ENCODE data around the gene PKHD1.

Gene PKHD1, protein sequence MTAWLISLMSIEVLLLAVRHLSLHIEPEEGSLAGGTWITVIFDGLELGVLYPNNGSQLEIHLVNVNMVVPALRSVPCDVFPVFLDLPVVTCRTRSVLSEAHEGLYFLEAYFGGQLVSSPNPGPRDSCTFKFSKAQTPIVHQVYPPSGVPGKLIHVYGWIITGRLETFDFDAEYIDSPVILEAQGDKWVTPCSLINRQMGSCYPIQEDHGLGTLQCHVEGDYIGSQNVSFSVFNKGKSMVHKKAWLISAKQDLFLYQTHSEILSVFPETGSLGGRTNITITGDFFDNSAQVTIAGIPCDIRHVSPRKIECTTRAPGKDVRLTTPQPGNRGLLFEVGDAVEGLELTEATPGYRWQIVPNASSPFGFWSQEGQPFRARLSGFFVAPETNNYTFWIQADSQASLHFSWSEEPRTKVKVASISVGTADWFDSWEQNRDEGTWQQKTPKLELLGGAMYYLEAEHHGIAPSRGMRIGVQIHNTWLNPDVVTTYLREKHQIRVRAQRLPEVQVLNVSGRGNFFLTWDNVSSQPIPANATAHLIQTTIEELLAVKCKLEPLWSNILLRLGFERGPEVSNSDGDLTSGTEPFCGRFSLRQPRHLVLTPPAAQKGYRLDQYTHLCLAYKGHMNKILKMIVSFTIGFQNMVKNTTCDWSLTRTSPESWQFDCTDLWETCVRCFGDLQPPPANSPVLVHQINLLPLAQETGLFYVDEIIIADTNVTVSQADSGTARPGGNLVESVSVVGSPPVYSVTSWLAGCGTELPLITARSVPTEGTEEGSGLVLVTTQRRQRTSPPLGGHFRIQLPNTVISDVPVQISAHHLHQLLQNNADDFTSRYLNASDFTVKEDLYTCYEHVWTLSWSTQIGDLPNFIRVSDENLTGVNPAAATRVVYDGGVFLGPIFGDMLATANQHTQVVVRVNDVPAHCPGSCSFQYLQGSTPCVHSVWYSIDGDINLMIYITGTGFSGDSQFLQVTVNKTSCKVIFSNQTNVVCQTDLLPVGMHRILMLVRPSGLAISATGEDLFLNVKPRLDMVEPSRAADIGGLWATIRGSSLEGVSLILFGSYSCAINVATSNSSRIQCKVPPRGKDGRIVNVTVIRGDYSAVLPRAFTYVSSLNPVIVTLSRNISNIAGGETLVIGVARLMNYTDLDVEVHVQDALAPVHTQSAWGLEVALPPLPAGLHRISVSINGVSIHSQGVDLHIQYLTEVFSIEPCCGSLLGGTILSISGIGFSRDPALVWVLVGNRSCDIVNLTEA (N-terminal part only)

GRCh38 chr6:52087498-52087999, at the start of gene PKHD1:
TSS of gene PKHD1 (minus strand) at chr6:52087613. CDS start at chr6:52084933, 2,680 bp downstream.
- Histone ChIP-seq H3K36me3 (replicated peaks) (no peaks in the 10 kb centered on the region), H3K4me1 (no peaks in the 10 kb centered on the region), H3K4me3 (no peak within 1 kb of the TSS), H3K27me3 (ENCODE audit: low read depth) (no peaks in the 10 kb centered on the region), H3K9me3 (no peaks in the 10 kb centered on the region)
- in situ Hi-C loops (cut with MboI; ENCODE audit: low sequenced_read_pairs) = no loop called here
- DNase-seq (ENCODE audit: low spot score in 2 of 2) = no peak

- DNase-seq (ENCODE audit: low spot score in 2 of 2) = no peak
- in situ Hi-C loops (cut with MboI; ENCODE audit: low sequenced_read_pairs) = no loop called here
- Histone ChIP-seq H3K4me3 (no peak overlapping the region), H3K4me1 (no peaks in the 10 kb centered on the region), H3K36me3 (replicated peaks) (no peaks in the 10 kb centered on the region), H3K9me3 (no peaks in the 10 kb centered on the region), H3K27me3 (ENCODE audit: low read depth) (peaks cover 32% of the 10 kb centered on the region)
Observed at GRCh38 chr6:52136934-52137467, 49.6 kb upstream of the PKHD1 start.

DNA sequence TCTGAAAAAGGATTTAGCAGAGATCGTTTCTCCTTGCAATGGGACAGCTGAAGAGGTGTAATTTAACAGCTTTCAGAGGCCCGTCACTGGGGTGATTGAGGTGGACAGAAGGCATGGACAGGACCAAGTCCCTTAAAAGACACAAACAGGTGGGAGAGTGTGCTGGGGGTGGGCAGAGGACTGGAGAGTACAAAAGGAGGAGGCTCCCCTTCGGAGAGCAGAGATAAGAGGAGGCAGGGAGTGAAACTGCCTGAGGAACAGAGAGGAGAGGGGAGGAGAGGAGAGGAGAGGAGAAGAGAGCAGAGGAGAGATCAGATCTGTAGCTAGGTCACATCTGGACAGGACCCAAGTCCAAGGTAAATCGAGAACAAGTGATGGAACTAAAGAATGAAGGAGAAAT, 48.6 kb upstream of the PKHD1 start:
- no peak overlapping the region for H3K4me3 ChIP-seq
- in situ Hi-C loops (cut with MboI; ENCODE audit: low sequenced_read_pairs) = no loop called here
- peaks cover 29% of the 10 kb centered on the region for H3K27me3 ChIP-seq (ENCODE audit: low read depth)

GRCh38 chr6:52135217-52135616, 47.8 kb upstream of the PKHD1 start:
- no peak for DNase-seq (ENCODE audit: low spot score in 2 of 2)
- in situ Hi-C loops (cut with MboI; ENCODE audit: low sequenced_read_pairs) = no loop called here
- H3K4me3 ChIP-seq = no peak overlapping the region
- no peaks in the 10 kb centered on the region for H3K36me3 ChIP-seq (replicated peaks)
- H3K9me3 ChIP-seq = no peaks in the 10 kb centered on the region
- no peaks in the 10 kb centered on the region for H3K4me1 ChIP-seq
- H3K27me3 ChIP-seq (ENCODE audit: low read depth) = peaks cover 28% of the 10 kb centered on the region

More for the DNA sequence above, 48.6 kb upstream of the PKHD1 start:
- Histone ChIP-seq H3K4me1 (no peaks in the 10 kb centered on the region), H3K9me3 (no peaks in the 10 kb centered on the region), H3K36me3 (replicated peaks) (no peaks in the 10 kb centered on the region)
- DNase-seq (ENCODE audit: low spot score in 2 of 2) = no peak

GRCh38 chr6:52134011-52134410, 46.6 kb upstream of the PKHD1 start:
- no peaks in the 10 kb centered on the region for H3K4me1 ChIP-seq
- in situ Hi-C loops (cut with MboI; ENCODE audit: low sequenced_read_pairs) = no loop called here
- no peak overlapping the region for H3K4me3 ChIP-seq
- DNase-seq (ENCODE audit: low spot score in 2 of 2) = no peak
- no peaks in the 10 kb centered on the region for H3K9me3 ChIP-seq
- peaks cover 25% of the 10 kb centered on the region for H3K27me3 ChIP-seq (ENCODE audit: low read depth)
- H3K36me3 ChIP-seq (replicated peaks) = no peaks in the 10 kb centered on the region

DNA sequence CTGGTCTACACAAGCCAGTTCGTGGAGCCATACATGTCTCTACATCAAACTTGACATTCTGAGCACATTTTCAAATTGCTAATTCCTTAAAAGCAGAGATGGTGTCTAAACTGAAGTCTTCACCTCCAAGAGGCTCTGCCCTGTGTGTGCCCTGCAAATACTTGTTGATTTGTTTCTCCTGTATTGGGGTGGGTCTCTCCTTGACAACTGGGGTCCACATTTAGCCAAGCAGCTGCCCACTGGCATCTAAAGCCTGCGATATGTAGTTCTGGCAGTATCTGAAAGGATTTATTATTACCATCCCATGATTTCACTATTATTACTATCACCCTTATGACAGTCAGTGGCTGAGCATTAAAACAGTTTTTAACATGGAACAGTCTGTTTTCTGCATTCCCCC, 45.9 kb upstream of the PKHD1 start:
- H3K36me3 ChIP-seq (replicated peaks) = no peaks in the 10 kb centered on the region
- no peaks in the 10 kb centered on the region for H3K9me3 ChIP-seq
- H3K4me3 ChIP-seq = no peak overlapping the region
- H3K27me3 ChIP-seq (ENCODE audit: low read depth) = peaks cover 24% of the 10 kb centered on the region
- in situ Hi-C loops (cut with MboI; ENCODE audit: low sequenced_read_pairs) = no loop called here
- DNase-seq (ENCODE audit: low spot score in 2 of 2) = no peak
- no peaks in the 10 kb centered on the region for H3K4me1 ChIP-seq

- DNase-seq (ENCODE audit: low spot score in 2 of 2) = no peak
- H3K27me3 ChIP-seq (ENCODE audit: low read depth) = peaks cover 23% of the 10 kb centered on the region
- H3K4me3 ChIP-seq = no peak overlapping the region
- in situ Hi-C loops (cut with MboI; ENCODE audit: low sequenced_read_pairs) = no loop called here
- no peaks in the 10 kb centered on the region for H3K9me3 ChIP-seq
- H3K4me1 ChIP-seq = no peaks in the 10 kb centered on the region
- no peaks in the 10 kb centered on the region for H3K36me3 ChIP-seq (replicated peaks)
Observed at GRCh38 chr6:52132292-52132691, 44.9 kb upstream of the PKHD1 start.

- H3K4me1 ChIP-seq = no peaks in the 10 kb centered on the region
- no peak overlapping the region for H3K4me3 ChIP-seq
- H3K27me3 ChIP-seq (ENCODE audit: low read depth) = peaks cover 23% of the 10 kb centered on the region
- no peaks in the 10 kb centered on the region for H3K36me3 ChIP-seq (replicated peaks)
- H3K9me3 ChIP-seq = no peaks in the 10 kb centered on the region
- DNase-seq (ENCODE audit: low spot score in 2 of 2) = no peak
- in situ Hi-C loops (cut with MboI; ENCODE audit: low sequenced_read_pairs) = no loop called here
Observed at GRCh38 chr6:52130440-52130839, 43.0 kb upstream of the PKHD1 start.

DNA sequence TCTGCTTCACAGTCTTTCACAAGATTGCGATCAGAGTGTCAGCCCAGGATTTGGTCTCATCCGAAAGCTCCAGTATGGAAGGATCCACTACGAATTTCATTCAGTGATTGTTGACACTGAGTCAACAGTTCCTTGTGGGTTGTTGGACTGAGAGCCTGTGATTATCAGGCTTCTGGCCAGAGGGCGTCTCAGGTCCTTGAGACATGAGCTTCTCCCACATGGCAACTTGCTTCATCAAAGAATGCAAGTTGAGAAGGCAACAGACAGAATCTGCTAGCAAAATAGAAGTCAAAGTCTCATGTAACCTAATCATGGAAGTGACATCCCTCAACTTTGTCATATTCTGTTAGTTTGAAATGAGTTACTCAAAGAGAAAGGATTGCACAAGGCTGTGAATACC, 40.5 kb upstream of the PKHD1 start:
- peaks cover 12% of the 10 kb centered on the region for H3K27me3 ChIP-seq (ENCODE audit: low read depth)
- no peak overlapping the region for H3K4me3 ChIP-seq
- no peaks in the 10 kb centered on the region for H3K9me3 ChIP-seq
- in situ Hi-C loops (cut with MboI; ENCODE audit: low sequenced_read_pairs) = no loop called here
- no peak for DNase-seq (ENCODE audit: low spot score in 2 of 2)
- H3K4me1 ChIP-seq = no peaks in the 10 kb centered on the region
- no peaks in the 10 kb centered on the region for H3K36me3 ChIP-seq (replicated peaks)

DNA sequence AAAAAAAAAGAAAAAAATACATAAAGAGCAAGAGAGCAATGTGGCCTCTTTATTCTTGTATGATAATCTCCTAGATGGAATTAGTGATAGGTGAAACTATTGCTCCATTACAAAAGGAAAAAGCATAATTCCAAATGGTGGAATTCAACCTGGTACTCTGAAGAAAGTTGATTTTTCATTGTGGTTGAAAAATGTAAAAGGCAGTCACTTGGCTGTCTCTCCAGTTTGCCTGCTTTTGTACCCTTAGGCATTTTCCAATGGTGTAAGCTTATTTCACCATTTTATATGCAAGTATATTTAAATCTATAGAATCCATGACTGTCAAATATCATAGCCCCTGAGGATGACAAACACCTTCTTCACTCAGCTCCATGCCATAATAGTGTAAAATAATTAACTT, 38.8 kb upstream of the PKHD1 start:
- Histone ChIP-seq H3K36me3 (replicated peaks) (no peaks in the 10 kb centered on the region), H3K4me3 (no peak overlapping the region), H3K4me1 (no peaks in the 10 kb centered on the region), H3K27me3 (ENCODE audit: low read depth) (peaks cover 8% of the 10 kb centered on the region; the same call in 1 of the 2 replicates), H3K9me3 (no peaks in the 10 kb centered on the region)
- in situ Hi-C loops (cut with MboI; ENCODE audit: low sequenced_read_pairs) = no loop called here
- DNase-seq (ENCODE audit: low spot score in 2 of 2) = no peak

- Histone ChIP-seq H3K36me3 (replicated peaks) (no peaks in the 10 kb centered on the region), H3K4me1 (no peaks in the 10 kb centered on the region), H3K4me3 (no peak overlapping the region), H3K9me3 (no peaks in the 10 kb centered on the region), H3K27me3 (ENCODE audit: low read depth) (peaks cover 8% of the 10 kb centered on the region; the same call in 1 of the 2 replicates)
- DNase-seq (ENCODE audit: low spot score in 2 of 2) = no peak
- in situ Hi-C loops (cut with MboI; ENCODE audit: low sequenced_read_pairs) = no loop called here
Observed at GRCh38 chr6:52125572-52125971, 38.2 kb upstream of the PKHD1 start.

DNA sequence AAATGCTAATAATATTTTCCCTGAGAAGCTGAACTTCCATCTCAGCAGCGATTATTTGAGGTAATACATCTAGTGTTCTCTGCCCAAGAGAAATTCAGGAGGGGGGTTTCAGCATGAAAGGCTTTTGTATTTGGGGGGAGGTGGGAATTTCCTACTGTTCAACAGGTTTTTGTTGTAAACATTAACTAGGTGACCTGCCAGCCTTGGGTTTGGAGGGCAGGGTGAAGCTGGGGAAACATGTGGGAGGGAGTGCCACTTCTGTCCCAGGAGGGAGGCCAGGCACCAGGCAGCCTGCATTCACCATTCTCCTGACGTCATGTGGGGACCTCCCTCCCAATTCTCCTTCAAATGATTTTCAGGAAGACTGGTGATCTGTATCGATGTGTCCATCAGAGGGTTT, 37.7 kb upstream of the PKHD1 start:
- Histone ChIP-seq H3K4me1 (no peaks in the 10 kb centered on the region), H3K27me3 (ENCODE audit: low read depth) (peaks cover 8% of the 10 kb centered on the region; the same call in 1 of the 2 replicates), H3K9me3 (no peaks in the 10 kb centered on the region), H3K4me3 (no peak overlapping the region), H3K36me3 (replicated peaks) (no peaks in the 10 kb centered on the region)
- no peak for DNase-seq (ENCODE audit: low spot score in 2 of 2)
- in situ Hi-C loops (cut with MboI; ENCODE audit: low sequenced_read_pairs) = no loop called here
